Endothelial cell (in vitro differentiated cells): ENCODE measurements around the gene FDX2. TPM values are rescaled to one million over a fixed set of nuclear protein-coding genes. Genes with fewer than 3 reads are reported as not detected.

ENCODE experiments used
- DNase-seq: peaks from one replicate; pipeline ENCODE4 v3.0.0; 2021; ENCODE audit warnings: low spot score
- H3K27ac Mint-ChIP-seq: one replicate; pipeline ENCODE4 v1.8.0; 2021; ENCODE audit warnings: mixed read lengths, inconsistent platforms; ENCODE audit not compliant: unreplicated experiment
- H3K27me3 Mint-ChIP-seq: one replicate; pipeline ENCODE4 v1.8.0; 2021; ENCODE audit warnings: mild to moderate bottlenecking, moderate library complexity, mixed read lengths, inconsistent platforms; ENCODE audit not compliant: unreplicated experiment
- H3K36me3 Mint-ChIP-seq: one replicate; pipeline ENCODE4 v1.8.0; 2021; ENCODE audit warnings: mild to moderate bottlenecking, low read depth, mixed read lengths, inconsistent platforms; ENCODE audit not compliant: unreplicated experiment
- H3K4me1 Mint-ChIP-seq: one replicate; pipeline ENCODE4 v1.8.0; 2021; ENCODE audit warnings: mild to moderate bottlenecking, mixed read lengths, inconsistent platforms; ENCODE audit not compliant: unreplicated experiment
- H3K4me3 Mint-ChIP-seq: one replicate; pipeline ENCODE4 v1.8.0; 2021; ENCODE audit warnings: mild to moderate bottlenecking, mixed read lengths, inconsistent platforms; ENCODE audit not compliant: unreplicated experiment
- H3K9me3 Mint-ChIP-seq: one replicate; pipeline ENCODE4 v1.8.0; 2021; ENCODE audit warnings: mixed read lengths, inconsistent platforms; ENCODE audit not compliant: unreplicated experiment
- CTCF ChIP-seq: fragments of 200-600 bp; sonication (generic); IDR thresholded peaks from one replicate; pipeline ENCODE4 v1.5.0; 2021; ENCODE audit warnings: antibody characterized with exemption; ENCODE audit not compliant: unreplicated experiment
- total RNA-seq: library from RNA; stranded (reverse); fragmentation: NEBNext Ultra II Directional; extraction: Animal tissue kit (Norgen Biotek cat#: 25700); gene quantifications from one replicate; pipeline ENCODE4 v1.2.1, GENCODE V29; 2021; ENCODE audit not compliant: unreplicated experiment

The FDX2 gene
- total RNA-seq, 1 donor from 2014 or later = 18.9 TPM

DNA sequence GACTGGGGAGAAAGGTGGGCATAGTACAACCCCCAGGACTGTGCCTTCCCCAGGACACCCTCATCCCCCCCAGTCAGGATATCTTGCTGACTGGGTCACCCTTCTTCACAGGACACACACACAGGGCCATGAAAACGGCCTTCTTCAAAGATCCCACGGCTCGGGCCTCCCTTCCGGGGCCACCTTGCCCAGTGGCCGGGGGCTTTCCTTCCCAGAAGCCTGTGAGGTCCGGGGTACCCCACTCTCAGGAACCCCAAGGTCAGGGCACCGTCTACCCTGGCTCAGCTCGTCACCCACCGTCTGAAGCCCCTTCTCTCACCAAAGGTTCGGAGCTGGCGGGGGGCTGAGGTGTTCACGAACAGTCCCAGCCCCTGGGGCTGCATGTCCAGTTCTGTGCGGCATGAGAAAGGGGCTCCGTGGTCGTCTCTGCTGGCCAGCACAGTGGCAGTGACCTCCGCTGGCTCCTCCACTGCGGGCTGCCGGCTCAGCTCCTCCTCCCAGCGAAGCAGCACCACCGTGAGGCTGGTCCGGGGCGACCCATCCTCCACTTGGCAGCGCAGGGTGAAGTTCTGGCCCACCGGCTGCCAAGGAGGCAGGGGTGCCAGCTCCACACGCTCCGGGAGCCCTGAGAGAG, 19.7 kb upstream of the FDX2 start:
- no peaks in the 10 kb centered on the region for H3K9me3 Mint-ChIP-seq
- H3K4me3 Mint-ChIP-seq = no peak overlapping the region
- peaks cover 13% of the 10 kb centered on the region for H3K4me1 Mint-ChIP-seq
- peak; percentile 18 for DNase-seq
- H3K27me3 Mint-ChIP-seq = peaks cover 17% of the 10 kb centered on the region
- H3K27ac Mint-ChIP-seq = no peak overlapping the region
- H3K36me3 Mint-ChIP-seq = peaks cover 14% of the 10 kb centered on the region
- TF ChIP-seq CTCF = no peak

- peak; percentile 97 for DNase-seq
- peak overlapping the region; percentile 74 for H3K27ac Mint-ChIP-seq
- H3K9me3 Mint-ChIP-seq = no peaks in the 10 kb centered on the region
- H3K4me3 Mint-ChIP-seq = peak overlapping the region; percentile 96
- H3K36me3 Mint-ChIP-seq = peaks cover 18% of the 10 kb centered on the region
- no peak for TF ChIP-seq CTCF
- H3K27me3 Mint-ChIP-seq = peaks cover 17% of the 10 kb centered on the region
- peaks cover 13% of the 10 kb centered on the region for H3K4me1 Mint-ChIP-seq
Measured at GRCh38 chr19:10334588-10335351, 19.0 kb upstream of the FDX2 start.

- H3K9me3 Mint-ChIP-seq = no peaks in the 10 kb centered on the region
- peak overlapping the region; percentile 92 for H3K27ac Mint-ChIP-seq
- H3K36me3 Mint-ChIP-seq = peaks cover 18% of the 10 kb centered on the region
- TF ChIP-seq CTCF = no peak
- peak overlapping the region; percentile 96 for H3K4me3 Mint-ChIP-seq
- DNase-seq = peak; percentile 25
- H3K27me3 Mint-ChIP-seq = peaks cover 20% of the 10 kb centered on the region
- H3K4me1 Mint-ChIP-seq = peaks cover 11% of the 10 kb centered on the region
Measured at GRCh38 chr19:10333758-10334587, 18.2 kb upstream of the FDX2 start.

DNA sequence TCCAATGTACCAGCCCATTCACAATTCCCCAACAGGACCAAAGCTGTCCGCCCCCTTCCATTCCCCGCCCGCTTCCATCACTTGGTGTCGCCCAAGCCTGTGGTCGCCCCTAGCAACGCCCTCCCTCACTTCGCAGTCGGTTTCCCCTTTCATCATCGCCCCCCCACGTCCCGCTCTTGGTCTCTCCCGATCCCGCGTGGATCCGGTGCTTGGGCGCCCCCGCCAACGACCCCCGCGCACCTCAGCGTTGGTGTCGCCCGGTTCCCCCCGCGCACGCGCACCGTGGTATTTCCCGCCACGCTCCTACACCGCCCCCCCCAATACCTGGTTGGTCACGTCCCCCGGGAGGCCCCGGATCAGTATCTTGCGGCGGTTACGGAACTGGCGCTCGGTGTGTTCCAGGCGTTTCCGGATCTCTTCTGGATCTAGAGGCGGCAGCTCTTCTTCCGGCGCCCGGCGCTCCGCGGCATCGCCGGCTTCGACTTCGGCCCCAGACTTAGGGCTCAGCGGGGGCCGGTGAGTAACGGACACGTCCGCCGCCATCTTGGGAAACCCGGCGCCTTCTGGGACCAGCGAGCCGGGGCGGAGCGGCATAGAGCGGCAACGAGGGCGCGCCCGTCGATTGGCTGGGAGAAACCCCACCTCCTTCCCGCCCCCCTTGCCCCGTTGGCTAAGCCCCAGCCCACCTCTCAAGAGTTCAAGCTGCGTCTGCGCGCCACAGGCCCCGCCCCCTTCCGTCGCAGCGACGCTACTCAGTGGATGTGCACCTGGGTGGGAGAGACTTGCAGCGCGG, 17.3 kb upstream of the FDX2 start, which contains the start of gene RAVER1:
Gene RAVER1, minus strand, starts transcription at position 565 of the 793 bp plus-strand sequence. Its CDS starts 22 bp downstream, at position 543.
- no peak for TF ChIP-seq CTCF
- no peaks in the 10 kb centered on the region for H3K9me3 Mint-ChIP-seq
- H3K4me3 Mint-ChIP-seq = peak within 1 kb of the TSS; percentile 96
- peaks cover 17% of the 10 kb centered on the region for H3K36me3 Mint-ChIP-seq
- H3K4me1 Mint-ChIP-seq = peaks cover 9% of the 10 kb centered on the region
- H3K27ac Mint-ChIP-seq = peak within 1 kb of the TSS; percentile 92
- H3K27me3 Mint-ChIP-seq = peaks cover 14% of the 10 kb centered on the region
- DNase-seq = peak; percentile 97
